Prostate gland (tissue), 2 donors: Measurements from ENCODE around the gene HDAC4. TPM values are rescaled to one million over a fixed set of nuclear protein-coding genes. Genes with fewer than 3 reads are reported as not detected.
"Not testable (repeated sequence)": the region's sequence is repeated elsewhere in the genome, so short reads cannot be mapped to it uniquely, and the experiment has no call there.

Experiments
- DNase-seq: peaks from one replicate; pipeline ENCODE4 v3.0.0-alpha.2; 2019; ENCODE audit warnings: low spot score
- H3K27ac ChIP-seq, 2 donors: fragments of 200-600 bp; sonication (generic); 2 replicates each; pipeline ENCODE4 v1.5.1; 2017 to 2019
- H3K27me3 ChIP-seq: fragments of 200-600 bp; sonication (generic); replicated peaks from 2 replicates; pipeline ENCODE4 v1.5.1; 2019; ENCODE audit not compliant: insufficient read depth
- H3K36me3 ChIP-seq, 2 donors: fragments of 200-600 bp; sonication (generic); 1 replicate in 1 of 2; 2 replicates in 1 of 2; pipeline versions ENCODE4 v1.5.1 to v1.8.1; 2017 to 2019
- H3K4me1 ChIP-seq: fragments of 200-600 bp; sonication (generic); replicated peaks from 2 replicates; pipeline ENCODE4 v1.5.1; 2019
- H3K4me3 ChIP-seq, 2 donors: fragments of 200-600 bp; sonication (generic); 2 replicates each; pipeline ENCODE4 v1.5.1; 2017 to 2019
- H3K9me3 ChIP-seq: fragments of 200-600 bp; sonication (generic); 2 replicates; pipeline ENCODE4 v1.5.1; 2017
- CTCF ChIP-seq, 4 experiments: fragments of 200-600 bp in 2 of 4; fragments of 450-650 bp in 2 of 4; sonication (generic) in 2 of 4; IDR thresholded peaks; 1 replicate in 3 of 4; 2 replicates in 1 of 4; pipeline ENCODE4 v1.5.1; 2016 to 2019; ENCODE audit warnings: antibody characterized with exemption in 4 of 4, mild to moderate bottlenecking in 2 of 4, moderate library complexity in 2 of 4
- POLR2A ChIP-seq: fragments of 450-650 bp; IDR thresholded peaks from one replicate; pipeline ENCODE4 v1.6.1; 2016; ENCODE audit warnings: antibody characterized with exemption, mild to moderate bottlenecking
- POLR2AphosphoS5 ChIP-seq: sonication (generic); formaldehyde crosslinking; IDR thresholded peaks from one replicate; pipeline ENCODE4 v1.6.1; 2017; ENCODE audit warnings: antibody characterized with exemption
- WGBS: methylation state at CpG from one replicate; pipeline ENCODE4 v1.1.5; 2018; 5-methylcytosine and 5-hydroxymethylcytosine counted together
- intact Hi-C: fragments of 100-400 bp; cut with DNase I; formaldehyde crosslinking; loops from one replicate; pipeline ENCODE4 v1.14.2; 2022
- total RNA-seq, 2 donors: library from RNA; depleted of rRNA; stranded (reverse); fragments of >200 nt; gene quantifications; one replicate each; pipeline ENCODE4 v1.1.0, GENCODE V29; 2016

The HDAC4 gene
- total RNA-seq, 2 donors from 2014 or later = 41.8 to 44.2 TPM

- H3K27me3 ChIP-seq = no peaks in the 10 kb centered on the region
- H3K4me1 ChIP-seq = no peaks in the 10 kb centered on the region
- H3K27ac ChIP-seq = no peak overlapping the region
- no peaks in the 10 kb centered on the region for H3K9me3 ChIP-seq
- WGBS = 64% methylated on average over 15 of the region's 15 CpGs
- TF ChIP-seq POLR2A = no peak
- TF ChIP-seq POLR2AphosphoS5 = no peak
- no peak for TF ChIP-seq CTCF (IDR thresholded peaks at IDR 0.05)
- no peaks in the 10 kb centered on the region for H3K36me3 ChIP-seq
- intact Hi-C loops = no loop called here
- H3K4me3 ChIP-seq = no peak overlapping the region
- no peak for DNase-seq
Measured at GRCh38 chr2:239040152-239040761, 360.6 kb downstream of the HDAC4 start.

- H3K4me3 ChIP-seq = no peak overlapping the region
- H3K27ac ChIP-seq = no peak overlapping the region
- DNase-seq = no peak
- no peaks in the 10 kb centered on the region for H3K27me3 ChIP-seq
- H3K9me3 ChIP-seq = no peaks in the 10 kb centered on the region
- TF ChIP-seq POLR2A (no peak), CTCF (IDR thresholded peaks at IDR 0.05) (no peak), POLR2AphosphoS5 (no peak)
- intact Hi-C loops = loop anchor here (5.0 to 10.0 kb wide), 4 partner anchors 365 to 1103 kb away; partner anchors contain the start of genes HDAC4 and OTOS
- no peaks in the 10 kb centered on the region for H3K4me1 ChIP-seq
- H3K36me3 ChIP-seq = no peaks in the 10 kb centered on the region
- 88% methylated on average over 11 of the region's 11 CpGs for WGBS
Measured at GRCh38 chr2:239039479-239039861, 361.4 kb downstream of the HDAC4 start.

GRCh38 chr2:239038773-239039478 lies 361.9 kb downstream of the HDAC4 start:
- H3K27ac ChIP-seq = no peak overlapping the region
- intact Hi-C loops = loop anchor here (5.0 to 10.0 kb wide), 4 partner anchors 366 to 1103 kb away; partner anchors contain the start of genes HDAC4 and OTOS
- TF ChIP-seq CTCF (IDR thresholded peaks at IDR 0.05) = no peak
- no peak for TF ChIP-seq POLR2A
- no peak for TF ChIP-seq POLR2AphosphoS5
- 81% methylated on average over 13 of the region's 14 CpGs for WGBS
- H3K36me3 ChIP-seq = no peaks in the 10 kb centered on the region
- H3K9me3 ChIP-seq = no peaks in the 10 kb centered on the region
- no peaks in the 10 kb centered on the region for H3K27me3 ChIP-seq
- H3K4me3 ChIP-seq = no peak overlapping the region
- no peak for DNase-seq
- H3K4me1 ChIP-seq = no peaks in the 10 kb centered on the region

GRCh38 chr2:239038284-239038683 lies 362.5 kb downstream of the HDAC4 start:
- not testable (repeated sequence) for H3K27me3 ChIP-seq, H3K36me3 ChIP-seq, H3K4me3 ChIP-seq, H3K27ac ChIP-seq, DNase-seq, H3K4me1 ChIP-seq, H3K9me3 ChIP-seq
- intact Hi-C loops = loop anchor here (5.0 to 10.0 kb wide), 4 partner anchors 367 to 1104 kb away; partner anchors contain the start of genes HDAC4 and OTOS
- WGBS = 89% methylated on average over 2 of the region's 13 CpGs

GRCh38 chr2:239037559-239037910 lies 363.3 kb downstream of the HDAC4 start:
- Histone ChIP-seq H3K4me1 (no peaks in the 10 kb centered on the region), H3K4me3 (no peak overlapping the region), H3K36me3 (no peaks in the 10 kb centered on the region), H3K27ac (no peak overlapping the region), H3K27me3 (no peaks in the 10 kb centered on the region), H3K9me3 (no peaks in the 10 kb centered on the region)
- TF ChIP-seq CTCF (IDR thresholded peaks at IDR 0.05) = no peak
- TF ChIP-seq POLR2A = no peak
- TF ChIP-seq POLR2AphosphoS5 = no peak
- no peak for DNase-seq
- 92% methylated on average over 16 of the region's 16 CpGs for WGBS
- intact Hi-C loops = loop anchor here (5.0 to 10.0 kb wide), 4 partner anchors 367 to 1105 kb away; partner anchors contain the start of genes HDAC4 and OTOS
